Memory B cell (primary cell): Measurements from ENCODE around the gene COL7A1.
A peak's percentile ranks its signal among the peaks of the same experiment; 100 is the strongest.

Experiments used
- ATAC-seq: fragments of 150-1000 bp; cut with Tn5 transposase; 2 replicates; pipeline ENCODE4 v1.10.0; 2021; ENCODE audit warnings: low read depth, mild to moderate bottlenecking, moderate library complexity
- DNase-seq, 2 donors: peaks; one replicate each; pipeline ENCODE4 v3.0.0; 2022; ENCODE audit warnings: low spot score in 2 of 2
- H3K27ac Mint-ChIP-seq: one replicate; pipeline ENCODE4 v1.8.0; 2022; ENCODE audit warnings: mild to moderate bottlenecking, moderate library complexity, mixed read lengths
- H3K27me3 Mint-ChIP-seq: one replicate; pipeline ENCODE4 v1.8.0; 2022; ENCODE audit warnings: mixed read lengths
- H3K36me3 Mint-ChIP-seq: one replicate; pipeline ENCODE4 v1.8.0; 2022; ENCODE audit warnings: mild to moderate bottlenecking, mixed read lengths
- H3K4me1 Mint-ChIP-seq: one replicate; pipeline ENCODE4 v1.8.0; 2022; ENCODE audit warnings: mixed read lengths
- H3K4me3 Mint-ChIP-seq: one replicate; pipeline ENCODE4 v1.8.0; 2022; ENCODE audit warnings: mild to moderate bottlenecking, moderate library complexity, mixed read lengths
- H3K9me3 Mint-ChIP-seq: one replicate; pipeline ENCODE4 v1.8.0; 2022; ENCODE audit warnings: mixed read lengths

The COL7A1 gene

GRCh38 chr3:48600711-48601621, 5.8 kb upstream of the COL7A1 start:
- Mint-ChIP-seq H3K27ac (no peak overlapping the region), H3K27me3 (peaks cover 3% of the 10 kb centered on the region), H3K4me3 (no peak overlapping the region), H3K36me3 (peaks cover 29% of the 10 kb centered on the region), H3K4me1 (peaks cover 5% of the 10 kb centered on the region), H3K9me3 (no peaks in the 10 kb centered on the region)
- ATAC-seq (no peak), DNase-seq (no peak)

GRCh38 chr3:48599509-48600285, 4.6 kb upstream of the COL7A1 start:
- Mint-ChIP-seq H3K36me3 (peaks cover 29% of the 10 kb centered on the region), H3K27me3 (peaks cover 4% of the 10 kb centered on the region), H3K9me3 (no peaks in the 10 kb centered on the region), H3K4me1 (peaks cover 11% of the 10 kb centered on the region), H3K27ac (no peak overlapping the region), H3K4me3 (no peak overlapping the region)
- DNase-seq: no peak
- ATAC-seq: no peak

GRCh38 chr3:48599077-48599501, 4.0 kb upstream of the COL7A1 start:
- Mint-ChIP-seq H3K36me3 (peaks cover 29% of the 10 kb centered on the region), H3K9me3 (no peaks in the 10 kb centered on the region), H3K27ac (no peak overlapping the region), H3K4me3 (no peak overlapping the region), H3K27me3 (peaks cover 9% of the 10 kb centered on the region), H3K4me1 (peaks cover 14% of the 10 kb centered on the region)
- DNase-seq: no peak
- ATAC-seq: no peak

- no peak for DNase-seq
These were observed 3.4 kb upstream of the COL7A1 start for GRCh38 chr3:48598323-48599076.

GRCh38 chr3:48597408-48597800, 2.3 kb upstream of the COL7A1 start:
- Mint-ChIP-seq H3K4me3 (no peak overlapping the region), H3K36me3 (peaks cover 23% of the 10 kb centered on the region), H3K9me3 (no peaks in the 10 kb centered on the region), H3K4me1 (peaks cover 14% of the 10 kb centered on the region), H3K27ac (no peak overlapping the region), H3K27me3 (peaks cover 13% of the 10 kb centered on the region)
- DNase-seq (no peak), ATAC-seq (no peak)

More at GRCh38 chr3:48598323-48599076, 3.4 kb upstream of the COL7A1 start:
- peaks cover 29% of the 10 kb centered on the region for H3K36me3 Mint-ChIP-seq
- H3K27me3 Mint-ChIP-seq: peaks cover 9% of the 10 kb centered on the region
- no peak for ATAC-seq
- no peak overlapping the region for H3K4me3 Mint-ChIP-seq
- H3K4me1 Mint-ChIP-seq: peaks cover 14% of the 10 kb centered on the region
- no peaks in the 10 kb centered on the region for H3K9me3 Mint-ChIP-seq
- no peak overlapping the region for H3K27ac Mint-ChIP-seq

GRCh38 chr3:48596676-48597407, 1.7 kb upstream of the COL7A1 start:
- ATAC-seq: no peak
- H3K4me3 Mint-ChIP-seq: no peak overlapping the region

GRCh38 chr3:48596157-48596556, 1.0 kb upstream of the COL7A1 start:
- DNase-seq (no peak), ATAC-seq (no peak)
- Mint-ChIP-seq H3K27ac (peak overlapping the region; percentile 84), H3K27me3 (peaks cover 14% of the 10 kb centered on the region), H3K4me3 (no peak overlapping the region), H3K9me3 (no peaks in the 10 kb centered on the region), H3K36me3 (peaks cover 20% of the 10 kb centered on the region), H3K4me1 (peaks cover 14% of the 10 kb centered on the region)

More at GRCh38 chr3:48596676-48597407, 1.7 kb upstream of the COL7A1 start:
- Mint-ChIP-seq H3K27me3 (peaks cover 13% of the 10 kb centered on the region), H3K27ac (peak overlapping the region; percentile 84), H3K9me3 (no peaks in the 10 kb centered on the region), H3K36me3 (peaks cover 20% of the 10 kb centered on the region), H3K4me1 (peaks cover 14% of the 10 kb centered on the region)
- no peak for DNase-seq

- Mint-ChIP-seq H3K36me3 (peaks cover 19% of the 10 kb centered on the region), H3K27me3 (peaks cover 19% of the 10 kb centered on the region), H3K4me1 (peaks cover 14% of the 10 kb centered on the region), H3K27ac (peak overlapping the region; percentile 84), H3K9me3 (no peaks in the 10 kb centered on the region), H3K4me3 (no peak overlapping the region)
- ATAC-seq (no peak), DNase-seq (no peak)
These were observed 495 bp upstream of the COL7A1 start for GRCh38 chr3:48595526-48596121.

- H3K36me3 Mint-ChIP-seq: peaks cover 14% of the 10 kb centered on the region
- peaks cover 27% of the 10 kb centered on the region for H3K27me3 Mint-ChIP-seq
- DNase-seq: no peak
- H3K4me1 Mint-ChIP-seq: peaks cover 14% of the 10 kb centered on the region
- H3K9me3 Mint-ChIP-seq: no peaks in the 10 kb centered on the region
- H3K4me3 Mint-ChIP-seq: peak overlapping the region; percentile 53
- ATAC-seq: peak; percentile 5
- no peak overlapping the region for H3K27ac Mint-ChIP-seq
These were observed 596 bp downstream of the COL7A1 start for GRCh38 chr3:48594417-48595049.

GRCh38 chr3:48593337-48593736, 1.8 kb downstream of the COL7A1 start:
- no peaks in the 10 kb centered on the region for H3K9me3 Mint-ChIP-seq
- DNase-seq: no peak
- no peak for ATAC-seq
- H3K4me3 Mint-ChIP-seq: no peak overlapping the region
- no peak overlapping the region for H3K27ac Mint-ChIP-seq
- H3K27me3 Mint-ChIP-seq: peaks cover 35% of the 10 kb centered on the region
- H3K36me3 Mint-ChIP-seq: peaks cover 8% of the 10 kb centered on the region
- peaks cover 17% of the 10 kb centered on the region for H3K4me1 Mint-ChIP-seq

- Mint-ChIP-seq H3K36me3 (peaks cover 8% of the 10 kb centered on the region), H3K27me3 (peaks cover 38% of the 10 kb centered on the region), H3K4me3 (no peak overlapping the region), H3K9me3 (no peaks in the 10 kb centered on the region), H3K27ac (no peak overlapping the region), H3K4me1 (peaks cover 17% of the 10 kb centered on the region)
- ATAC-seq: no peak
- DNase-seq: no peak
These were observed 2.5 kb downstream of the COL7A1 start for GRCh38 chr3:48592519-48593087.

GRCh38 chr3:48591886-48592518, 3.1 kb downstream of the COL7A1 start:
- Mint-ChIP-seq H3K36me3 (peaks cover 5% of the 10 kb centered on the region), H3K4me3 (no peak overlapping the region), H3K27ac (no peak overlapping the region), H3K4me1 (peaks cover 14% of the 10 kb centered on the region), H3K9me3 (no peaks in the 10 kb centered on the region), H3K27me3 (peaks cover 43% of the 10 kb centered on the region)
- no peak for ATAC-seq
- no peak for DNase-seq
